Stimulated activated CD8-positive, alpha-beta memory T cell treated with anti-CD3 and anti-CD28 coated beads, Interleukin-4, amount 100 ng/mL, for 4 hours (primary cell): ENCODE results near the gene THSD1.
"Not testable (repeated sequence)": the region's sequence is repeated elsewhere in the genome, so short reads cannot be mapped to it uniquely, and the experiment has no call there.

Experiments used
- DNase-seq, 2 donors: peaks; one replicate each; pipeline ENCODE4 v3.0.0-alpha.2; 2020; ENCODE audit warnings: low read depth in 2 of 2, low spot score in 1 of 2

The THSD1 gene

GRCh38 chr13:52408071-52408658, 2.2 kb upstream of the THSD1 start:
- DNase-seq, result not testable (repeated sequence)

- not testable (repeated sequence) for DNase-seq
Observed at GRCh38 chr13:52407436-52407835, 1.5 kb upstream of the THSD1 start.

GRCh38 chr13:52406629-52407028, 657 bp upstream of the THSD1 start:
- DNase-seq, result no peak

- DNase-seq, result no peak
Observed at GRCh38 chr13:52405369-52405766, 604 bp downstream of the THSD1 start.

- DNase-seq, result no peak
Observed at GRCh38 chr13:52399708-52400107, 6.3 kb downstream of the THSD1 start.

GRCh38 chr13:52399046-52399445, 6.9 kb downstream of the THSD1 start:
- DNase-seq, result no peak

- no peak for DNase-seq
Observed at GRCh38 chr13:52395704-52396103, 10.3 kb downstream of the THSD1 start.

GRCh38 chr13:52394586-52394985, 11.4 kb downstream of the THSD1 start:
- DNase-seq, result no peak

- DNase-seq, result no peak
Observed at GRCh38 chr13:52393572-52394357, 12.2 kb downstream of the THSD1 start.

- DNase-seq, result no peak
Observed at GRCh38 chr13:52387721-52388120, 18.3 kb downstream of the THSD1 start.

GRCh38 chr13:52385870-52386269, 20.1 kb downstream of the THSD1 start:
- no peak for DNase-seq

- DNase-seq, result no peak
Observed at GRCh38 chr13:52383366-52383765, 22.6 kb downstream of the THSD1 start.

- DNase-seq, result no peak
Observed at GRCh38 chr13:52378312-52378711, 27.7 kb downstream of the THSD1 start.

- DNase-seq, result no peak
Observed at GRCh38 chr13:52377898-52378297, 28.1 kb downstream of the THSD1 start.

GRCh38 chr13:52374873-52375411, 31.0 kb downstream of the THSD1 start:
- DNase-seq, result no peak

- DNase-seq, result no peak
Observed at GRCh38 chr13:52374389-52374788, 31.6 kb downstream of the THSD1 start.

- DNase-seq, result not testable (repeated sequence)
Observed at GRCh38 chr13:52373277-52373676, 32.7 kb downstream of the THSD1 start.

GRCh38 chr13:52371736-52372247, 34.2 kb downstream of the THSD1 start:
- no peak for DNase-seq

GRCh38 chr13:52366291-52366690, 39.7 kb downstream of the THSD1 start:
- DNase-seq, result no peak

- not testable (repeated sequence) for DNase-seq
Observed at GRCh38 chr13:52362169-52362887, 43.6 kb downstream of the THSD1 start.

- no peak for DNase-seq
Observed at GRCh38 chr13:52361225-52361624, 44.7 kb downstream of the THSD1 start.

GRCh38 chr13:52359534-52359933, 46.4 kb downstream of the THSD1 start:
- DNase-seq, result no peak
